GM18909 (cell line): ENCODE data around the gene CASP10.
"Not testable (repeated sequence)": the region's sequence is repeated elsewhere in the genome, so short reads cannot be mapped to it uniquely, and the experiment has no call there.

Experiments used
- ATAC-seq: cut with Tn5 transposase; IDR thresholded peaks from one replicate; pipeline ENCODE4 v1.9.1; 2021; ENCODE audit warnings: mild to moderate bottlenecking; ENCODE audit not compliant: unreplicated experiment, poor library complexity

Gene CASP10

DNA sequence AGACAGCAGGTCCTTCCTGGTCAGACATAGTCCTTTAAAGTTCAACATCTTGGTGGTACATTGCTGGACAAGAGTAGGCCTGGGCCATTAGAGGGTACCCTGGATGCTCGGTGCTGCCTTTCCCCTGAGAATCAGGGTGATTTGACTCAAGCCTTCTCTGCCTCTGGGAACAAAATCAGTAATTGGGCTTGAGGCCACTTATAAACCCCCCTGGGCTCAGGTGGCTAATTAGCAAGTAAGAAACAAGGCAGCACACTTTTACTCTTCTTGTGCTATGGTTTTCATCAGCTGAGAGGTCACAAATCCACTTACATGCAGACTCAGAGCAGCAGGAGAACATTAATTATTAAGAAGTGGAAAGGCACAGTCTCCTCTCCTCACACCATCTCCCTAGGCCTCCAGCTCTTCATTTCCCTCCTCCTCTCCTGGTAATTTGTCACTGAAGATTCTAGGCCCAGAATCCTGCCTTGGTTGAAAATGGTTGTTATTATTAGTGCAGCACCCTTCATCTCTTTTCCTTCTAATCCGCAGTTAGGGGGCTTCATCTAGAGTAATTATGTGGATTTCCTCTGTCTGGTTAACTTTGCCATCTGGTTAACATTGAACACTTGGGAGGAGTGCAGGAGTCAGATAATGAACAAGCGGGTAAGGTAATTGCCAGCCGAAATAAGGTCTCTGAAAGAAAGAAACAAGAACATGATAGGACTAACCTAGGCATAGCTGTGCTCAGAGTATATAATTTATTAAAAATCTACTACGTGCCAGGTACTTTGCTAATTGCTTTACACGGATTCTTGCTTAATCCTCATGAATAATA lies 29.7 kb upstream of the CASP10 start:
- no peak for ATAC-seq

DNA sequence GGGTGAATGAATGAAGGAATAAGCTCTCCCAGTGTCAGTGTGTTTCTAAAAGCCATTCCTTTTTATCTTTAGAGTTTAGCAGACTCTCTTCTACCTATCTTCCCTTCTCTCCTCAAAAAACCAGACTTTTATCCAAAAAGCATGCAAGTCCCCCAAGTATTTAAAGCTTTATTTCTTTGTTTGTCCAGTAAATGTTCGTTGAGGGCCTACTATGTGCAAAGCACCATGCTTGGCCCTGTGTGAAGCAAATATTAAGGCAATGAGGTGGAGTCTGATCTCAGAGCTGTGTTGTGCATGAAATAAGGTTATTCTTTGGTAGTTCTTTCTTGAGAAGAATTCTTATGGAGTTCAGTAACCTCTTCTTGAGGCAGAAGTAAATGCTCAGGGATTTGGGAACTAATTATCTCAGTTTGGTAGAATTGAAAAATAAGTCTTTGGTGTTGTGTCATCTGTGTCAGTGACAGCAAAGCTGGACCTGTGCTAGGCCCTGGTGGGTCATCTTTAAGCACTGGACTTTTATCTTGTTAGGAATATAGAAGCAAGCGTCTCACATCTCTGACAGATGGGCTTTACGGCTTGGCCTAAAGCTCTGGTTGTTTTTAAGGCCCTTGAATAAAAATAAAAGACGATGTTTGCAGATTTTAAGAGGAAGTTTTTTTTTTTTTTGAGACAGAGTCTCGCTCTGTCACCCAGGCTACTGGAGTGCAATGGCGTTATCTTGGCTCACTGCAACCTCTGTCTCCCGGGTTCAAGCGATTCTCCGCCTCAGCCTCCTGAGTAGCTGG lies 28.1 kb upstream of the CASP10 start:
- ATAC-seq = no peak

DNA sequence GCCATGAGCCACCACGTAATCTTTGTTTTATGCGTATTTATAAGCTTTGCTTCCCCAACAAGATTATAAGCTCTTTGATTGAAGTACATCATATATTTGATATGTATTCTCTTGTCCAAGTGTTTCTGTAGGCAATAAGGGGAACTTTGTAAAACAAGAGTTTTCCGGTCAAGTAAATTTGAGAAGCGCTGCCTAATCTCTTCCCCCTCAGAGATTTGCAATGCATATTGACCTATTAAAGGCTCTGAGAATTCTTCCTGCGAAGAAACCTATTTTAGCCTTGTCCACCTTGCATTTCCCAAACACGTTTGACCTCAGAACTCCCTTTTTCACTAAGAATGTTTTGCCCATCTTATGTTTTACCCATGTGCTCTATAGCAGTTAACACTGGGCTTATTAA lies 26.9 kb upstream of the CASP10 start:
- ATAC-seq = no peak

DNA sequence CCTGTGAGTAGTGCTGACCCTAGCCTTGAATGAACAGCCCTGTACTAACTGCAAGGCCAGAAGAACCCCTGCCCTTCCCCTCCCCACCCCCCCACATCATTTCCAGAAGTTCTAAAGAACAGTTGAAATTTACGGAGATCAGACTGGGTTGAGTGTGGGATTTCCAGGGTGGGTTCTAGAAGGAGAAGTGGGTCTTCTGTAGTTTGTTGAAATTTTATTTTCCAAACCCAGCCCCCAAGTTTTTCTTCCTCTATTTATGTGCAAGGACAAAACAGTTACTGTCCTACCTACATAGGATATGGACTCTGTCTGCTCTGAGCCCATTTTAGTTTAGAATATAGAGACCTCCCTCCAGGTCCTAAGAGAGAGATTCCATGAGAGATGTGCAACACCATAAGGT lies 26.3 kb upstream of the CASP10 start:
- ATAC-seq = no peak

DNA sequence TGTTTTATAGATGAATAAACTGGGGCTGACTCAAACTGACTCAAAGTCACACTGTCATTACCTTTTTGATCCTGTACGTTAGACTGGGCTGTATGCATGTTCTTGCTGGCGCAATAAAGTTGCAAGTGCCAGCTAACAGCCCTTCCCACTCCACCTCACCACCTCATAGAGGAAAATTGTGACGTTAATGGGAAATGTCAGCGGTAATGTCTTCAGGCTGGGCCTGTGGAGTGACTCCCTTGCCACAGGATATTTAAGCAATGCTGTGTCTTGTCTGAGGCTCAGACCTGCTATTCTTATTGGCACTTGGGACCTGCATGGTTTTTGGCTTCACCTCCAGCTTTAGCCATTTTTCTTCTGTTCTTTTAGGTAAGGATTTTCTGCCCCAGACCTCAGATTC lies 25.2 kb upstream of the CASP10 start:
- peak; percentile 26 for ATAC-seq

DNA sequence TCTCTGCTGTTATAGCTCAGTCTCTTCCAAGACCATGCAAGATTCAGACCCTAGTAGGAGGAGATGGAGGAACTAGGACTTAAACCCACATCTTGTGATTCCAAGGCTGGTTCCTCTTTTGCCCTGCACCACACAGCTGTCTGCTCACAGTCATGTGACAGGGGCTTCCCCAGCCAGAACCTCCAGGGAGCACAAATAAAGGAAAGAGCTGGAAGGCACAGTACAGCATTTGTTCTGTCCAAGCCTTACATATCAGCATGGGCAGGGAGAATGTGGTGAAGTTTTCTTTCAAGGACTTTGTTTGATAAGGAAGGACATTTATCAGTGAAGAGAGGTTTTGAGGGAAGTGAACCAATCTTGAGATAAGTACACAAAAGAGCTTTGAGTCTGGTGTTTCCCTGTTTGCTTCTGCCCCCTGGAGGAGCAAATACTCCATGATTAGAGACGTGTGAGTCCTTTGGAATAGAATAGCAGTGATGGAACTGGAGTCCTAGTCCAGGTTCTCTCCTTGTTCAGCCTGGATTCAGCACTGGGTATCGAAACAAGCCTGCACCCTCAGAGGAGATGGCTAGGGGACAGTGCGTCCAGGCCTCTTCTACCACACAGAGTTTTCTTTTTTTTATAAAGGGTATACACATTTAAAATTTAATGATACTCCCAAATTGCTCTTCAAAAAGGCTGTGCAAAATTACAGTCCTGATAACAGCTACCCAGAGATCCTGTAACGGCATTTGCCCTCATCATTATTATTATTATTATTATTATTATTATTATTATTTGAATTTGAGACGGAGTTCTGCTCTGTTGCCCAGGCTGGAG lies 24.6 kb upstream of the CASP10 start:
- peak; percentile 88 for ATAC-seq

DNA sequence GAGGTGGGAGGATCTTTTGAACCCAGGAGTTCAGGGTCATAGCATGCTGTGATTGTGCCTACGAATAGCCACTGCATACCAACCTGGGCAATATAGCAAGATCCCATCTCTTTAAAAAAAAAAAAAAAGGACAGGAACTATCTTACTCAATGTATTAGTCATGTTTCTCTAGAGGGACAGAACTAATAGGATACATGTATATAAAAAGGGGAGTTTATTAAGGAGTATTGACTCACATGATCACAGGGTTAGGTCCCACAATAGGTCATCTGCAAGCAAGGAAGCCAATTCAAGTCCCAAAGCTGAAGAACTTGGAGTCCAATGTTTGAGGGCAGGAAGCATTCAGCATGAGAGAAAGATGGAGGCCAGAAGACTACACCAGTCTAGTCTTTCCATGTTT lies 18.8 kb upstream of the CASP10 start:
- no peak for ATAC-seq

DNA sequence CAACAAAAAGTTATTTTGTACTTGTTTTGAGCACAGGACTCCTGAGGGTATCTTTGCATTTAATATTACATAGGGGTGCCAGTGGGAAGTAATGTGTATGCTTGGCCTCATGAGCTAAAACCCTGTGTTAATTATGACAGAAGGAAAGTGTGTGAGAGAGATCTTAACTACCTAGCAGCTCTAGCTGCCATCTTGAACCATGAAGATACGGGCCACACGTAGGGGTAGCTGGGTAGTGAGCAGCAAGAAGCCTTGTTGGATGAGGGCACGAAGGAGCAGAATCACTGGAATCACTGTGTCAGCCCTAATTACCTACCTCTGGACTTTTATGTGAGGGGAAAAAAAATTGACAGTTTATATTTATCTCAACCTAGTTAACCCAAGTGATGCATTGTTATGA lies 15.4 kb upstream of the CASP10 start:
- no peak for ATAC-seq

DNA sequence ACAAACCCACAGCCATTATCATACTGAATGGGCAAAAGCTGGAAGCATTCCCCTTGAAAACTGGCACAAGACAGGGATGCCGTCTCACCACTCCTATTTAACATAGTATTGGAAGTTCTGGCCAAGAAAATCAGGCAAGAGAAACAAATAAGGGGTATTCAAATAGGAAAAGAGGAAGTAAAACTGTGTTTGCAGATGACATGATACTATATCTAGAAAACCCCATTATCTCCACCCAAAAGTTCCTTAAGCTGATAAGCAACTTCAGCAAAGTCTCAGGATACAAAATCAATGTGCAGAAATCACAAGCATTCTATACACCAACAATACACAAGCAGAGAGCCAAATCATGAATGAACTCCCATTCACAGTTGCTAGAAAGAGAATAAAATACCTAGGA lies 14.4 kb upstream of the CASP10 start:
- ATAC-seq = not testable (repeated sequence)

DNA sequence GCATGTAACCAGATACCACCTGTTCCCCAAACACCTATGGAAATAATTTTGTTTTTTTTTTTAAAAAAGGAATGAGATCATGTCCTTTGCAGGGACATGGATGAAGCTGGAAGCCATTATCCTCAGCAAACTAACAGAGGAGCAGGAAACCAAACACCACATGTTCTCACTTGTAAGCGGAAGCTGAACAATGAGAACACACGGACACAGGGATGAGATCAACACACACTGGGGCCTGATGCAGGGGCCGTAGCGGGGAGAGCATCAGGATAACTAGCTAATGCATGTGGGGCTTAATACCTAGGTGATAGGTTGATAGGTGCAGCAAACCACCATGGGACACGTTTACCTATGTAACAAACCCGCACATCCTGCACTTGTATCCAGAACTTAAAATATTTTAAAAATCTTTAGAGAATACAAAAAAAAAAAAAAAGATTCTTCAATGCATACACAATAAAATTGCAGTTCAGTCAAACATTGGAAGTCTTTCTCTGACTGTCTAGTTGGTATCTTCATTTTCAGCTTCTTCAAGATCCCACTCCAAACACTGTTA lies 11.6 kb upstream of the CASP10 start:
- ATAC-seq = no peak

DNA sequence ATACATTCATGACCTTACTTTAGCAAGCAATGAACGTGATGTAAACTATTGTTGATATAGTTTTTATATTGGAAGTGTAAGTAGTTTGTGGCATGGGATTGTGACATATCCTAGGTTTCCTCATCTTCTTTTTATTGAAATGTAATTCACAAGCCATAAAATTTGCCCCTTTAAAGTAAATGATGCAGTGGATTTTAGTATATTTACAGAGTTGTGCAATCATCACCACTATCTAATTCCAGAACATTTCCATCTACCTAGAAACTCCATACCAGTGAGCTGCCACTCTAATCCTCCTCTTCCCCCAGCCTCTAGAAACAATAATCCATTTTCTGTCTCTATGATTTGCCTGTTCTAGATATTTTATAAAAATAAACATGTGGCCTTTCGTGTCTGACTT lies 10.7 kb upstream of the CASP10 start:
- ATAC-seq = no peak

DNA sequence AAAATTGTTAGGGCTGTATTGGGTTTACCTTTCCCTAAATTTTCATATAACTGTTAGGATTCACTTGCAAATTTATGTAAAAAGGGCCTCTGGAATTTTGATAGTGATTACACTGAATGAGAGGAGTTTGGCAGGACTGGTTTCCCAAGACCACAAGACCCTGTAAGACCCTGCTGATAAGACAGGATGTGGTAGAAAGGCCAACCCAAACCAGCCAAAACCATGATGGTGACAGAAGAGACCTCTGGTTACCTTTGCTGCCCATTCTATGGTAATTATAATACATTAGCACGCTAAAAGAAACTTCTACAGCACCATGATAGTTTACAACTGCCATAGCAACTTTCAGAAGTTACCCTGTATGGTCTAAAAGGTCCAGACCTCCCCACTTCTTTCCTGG lies 8.3 kb upstream of the CASP10 start:
- no peak for ATAC-seq

DNA sequence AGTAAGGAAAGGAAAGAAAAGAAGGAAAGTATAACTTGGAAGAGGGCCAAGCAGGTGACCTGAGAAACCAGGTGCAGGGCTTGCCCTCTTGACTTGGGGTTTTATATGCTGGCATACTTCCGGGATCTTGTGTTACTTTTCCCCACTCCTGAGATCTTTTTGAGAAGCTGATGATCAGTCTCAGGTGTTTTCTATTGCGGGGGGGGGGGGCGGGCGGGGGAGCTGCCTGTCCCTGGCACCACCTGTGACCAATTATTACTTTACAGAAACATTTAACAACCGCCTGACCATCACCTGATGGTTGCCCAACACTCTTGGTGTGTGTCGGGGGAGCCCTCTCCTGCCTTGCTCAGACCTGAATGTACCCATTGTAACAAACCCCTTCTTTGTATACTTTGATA lies 6.9 kb upstream of the CASP10 start:
- ATAC-seq = no peak

DNA sequence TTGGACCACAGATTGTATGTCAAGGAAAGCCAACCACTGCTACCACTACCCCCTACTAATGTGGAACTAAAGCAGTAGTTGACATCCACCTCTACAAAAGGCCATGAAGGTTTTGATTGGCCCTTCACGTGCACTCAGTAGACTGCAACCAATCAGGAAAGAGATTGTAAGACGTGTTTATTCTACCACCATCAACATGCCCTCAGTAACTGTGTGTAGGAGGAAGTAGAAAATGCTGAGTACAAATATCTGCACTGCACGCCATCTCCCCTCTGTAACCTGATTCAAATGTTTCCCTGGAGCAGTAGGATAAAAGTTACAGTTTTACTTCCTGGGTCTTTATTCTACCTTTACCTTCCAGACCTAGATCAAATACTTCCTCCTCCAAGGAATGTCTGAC lies 2.9 kb upstream of the CASP10 start:
- ATAC-seq = no peak

DNA sequence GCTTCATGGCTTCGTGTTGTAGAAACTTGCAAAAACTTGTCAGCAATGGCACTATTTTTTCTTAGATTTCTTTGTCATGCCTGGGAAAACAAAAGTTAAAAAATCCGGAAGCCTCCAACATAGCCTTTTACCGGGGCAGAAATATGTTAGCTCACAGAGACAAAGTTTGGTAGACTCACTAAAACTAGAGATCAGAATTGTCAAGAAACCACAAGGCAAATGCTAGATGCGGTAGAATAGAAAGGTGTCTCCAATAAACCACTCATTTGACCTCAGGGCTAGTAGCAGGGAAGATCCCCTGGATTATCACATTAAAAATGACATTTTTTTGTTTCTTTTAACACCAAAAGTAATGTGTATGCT lies 405 bp downstream of the CASP10 start:
- ATAC-seq = peak; percentile 22

DNA sequence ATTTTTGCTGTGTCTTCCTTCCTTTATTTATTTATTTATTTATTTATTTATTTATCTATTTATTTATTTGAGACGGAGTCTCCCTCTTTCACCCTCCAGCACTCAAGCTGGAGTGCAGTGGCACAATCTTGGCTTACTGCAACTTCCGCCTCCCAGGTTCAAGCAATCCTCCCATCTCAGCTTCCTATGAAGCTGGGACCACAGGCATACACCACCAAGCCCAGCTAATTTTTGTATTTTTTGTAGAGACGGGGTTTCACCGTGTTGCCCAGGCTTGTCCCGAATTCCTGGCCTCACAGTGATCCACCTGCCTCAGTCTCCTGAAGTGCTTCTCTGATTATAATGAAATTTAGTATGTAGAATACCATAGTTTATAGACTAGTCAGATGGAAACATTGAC lies 894 bp downstream of the CASP10 start:
- not testable (repeated sequence) for ATAC-seq

DNA sequence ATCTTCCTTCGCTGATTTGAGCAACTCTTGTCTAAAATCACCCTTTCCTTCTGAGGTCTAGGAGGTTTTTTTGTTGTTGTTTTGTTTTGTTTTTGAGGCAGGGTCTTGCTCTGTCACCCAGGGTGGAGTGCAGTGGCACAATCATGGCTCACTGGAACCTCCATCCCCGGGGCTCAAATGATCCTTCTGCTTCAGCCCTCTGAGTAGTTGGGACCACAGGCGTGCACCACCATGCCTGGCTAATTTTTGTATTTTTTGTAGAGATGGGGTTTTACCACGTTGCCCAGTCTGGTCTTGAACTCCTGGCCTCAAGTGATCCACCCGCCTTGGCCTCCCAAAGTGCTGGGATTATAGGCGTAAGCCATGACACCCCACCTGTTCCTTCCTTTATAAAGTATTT lies 1.3 kb downstream of the CASP10 start:
- ATAC-seq = not testable (repeated sequence)

DNA sequence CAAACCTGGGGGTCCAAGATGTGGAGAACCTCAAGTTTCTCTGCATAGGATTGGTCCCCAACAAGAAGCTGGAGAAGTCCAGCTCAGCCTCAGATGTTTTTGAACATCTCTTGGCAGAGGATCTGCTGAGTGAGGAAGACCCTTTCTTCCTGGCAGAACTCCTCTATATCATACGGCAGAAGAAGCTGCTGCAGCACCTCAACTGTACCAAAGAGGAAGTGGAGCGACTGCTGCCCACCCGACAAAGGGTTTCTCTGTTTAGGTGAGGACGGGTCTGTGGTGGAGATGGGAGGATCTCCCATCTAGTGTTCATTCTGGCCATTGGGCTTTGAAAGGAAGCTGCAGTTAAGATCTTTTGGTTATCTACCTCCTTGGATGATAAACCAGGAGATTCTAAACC lies 2.9 kb downstream of the CASP10 start:
- ATAC-seq = no peak

DNA sequence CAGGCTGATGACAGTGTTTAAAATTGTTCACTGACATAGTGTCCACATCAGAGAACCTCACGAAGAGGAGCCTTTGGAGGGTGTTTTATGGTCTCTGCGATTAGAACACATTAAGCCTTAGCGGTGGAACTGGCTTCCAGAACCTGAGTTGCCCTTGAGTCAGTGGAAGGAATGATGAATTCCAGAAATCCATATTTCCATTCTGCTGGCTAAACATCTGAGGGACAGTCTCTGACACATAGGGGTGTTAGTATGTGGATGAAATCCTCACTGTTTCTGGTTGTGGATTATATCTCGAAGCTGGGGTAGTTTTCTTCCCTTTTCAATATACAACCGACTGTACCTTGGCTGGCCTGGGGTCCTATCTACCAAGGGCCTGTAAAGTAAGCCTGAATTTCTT lies 4.0 kb downstream of the CASP10 start:
- no peak for ATAC-seq

DNA sequence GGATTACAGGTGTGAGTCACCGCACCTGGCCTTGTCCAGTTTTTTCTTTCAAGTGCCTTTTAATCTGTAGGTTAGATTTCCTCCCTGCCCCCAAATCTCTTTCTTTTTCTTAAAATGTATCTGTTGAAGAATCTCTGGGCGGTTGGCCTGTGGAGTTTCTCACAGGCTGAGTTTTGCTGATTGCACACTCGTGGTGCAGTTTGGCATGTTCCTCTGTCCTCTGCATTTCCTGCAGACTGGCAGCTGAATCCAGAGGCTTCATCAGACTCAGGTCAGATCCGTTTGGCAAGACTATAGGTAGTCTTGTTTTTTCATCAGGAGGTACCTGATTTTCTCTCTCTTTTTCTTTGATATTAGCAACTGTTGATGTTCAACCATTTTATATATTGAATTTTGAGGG lies 5.5 kb downstream of the CASP10 start:
- no peak for ATAC-seq
